HT-29 (cell line): ENCODE results near the gene DENND2D. TPM values are rescaled to one million over a fixed set of nuclear protein-coding genes. Genes with fewer than 3 reads are reported as not detected.

Experiments used
- DNase-seq: peaks from one replicate; pipeline ENCODE4 v3.0.0-alpha.2; 2015; ENCODE audit warnings: low spot score
- small RNA-seq: library from RNA; depleted of rRNA; stranded (forward); fragments of <200 nt; gene quantifications from one replicate; pipeline ENCODE3, GENCODE V24; 2014
- total RNA-seq: library from RNA; depleted of rRNA; stranded (reverse); fragments of >200 nt; shearing (Covaris generic); gene quantifications from 2 replicates; pipeline ENCODE4 v1.2.3, GENCODE V29; 2014; rRNA removed

Gene DENND2D
- total RNA-seq, 1 experiment from 2014 or later: 82.1 TPM

- peak; percentile 95 for DNase-seq
These were observed 60.3 kb downstream of the DENND2D start, which contains the start of the genes CEPT1 and DRAM2 for GRCh38 chr1:111139956-111140679. CEPT1 (plus strand) TSS chr1:111140223; CDS start chr1:111147715, 7,492 bp downstream. DRAM2 (minus strand) TSS chr1:111140093; CDS start chr1:111131554, 8,539 bp downstream.

- peak; percentile 73 for DNase-seq
These were observed 61.0 kb downstream of the DENND2D start for GRCh38 chr1:111139324-111139955.

Small RNAs within 50 kb of the gene (small RNA-seq; reads per million reads assigned to genes)
- gene AL355816.1: not detected

Other genes starting within 250 kb of the DENND2D start
- 1.9 and 3.9 TPM in 2 replicates for gene LRIF1, start 236.7 kb downstream of the DENND2D start, total RNA-seq
- gene DRAM2, start 60.6 kb downstream of the DENND2D start, total RNA-seq: 35.6 and 37.9 TPM in 2 replicates
- 13.7 and 14.9 TPM in 2 replicates for gene CEPT1, start 60.4 kb downstream of the DENND2D start, total RNA-seq
- 0.16 TPM in 1 of 2 replicates, not detected in the other for gene CHI3L2, start 27.1 kb upstream of the DENND2D start, total RNA-seq
- not detected in 2 replicates for gene CHIA, start 90.2 kb upstream of the DENND2D start, total RNA-seq
- gene OVGP1, start 227.1 kb upstream of the DENND2D start, total RNA-seq: 0.91 and 1.5 TPM in 2 replicates
- gene WDR77, start 248.6 kb upstream of the DENND2D start, total RNA-seq: 63.9 and 70.0 TPM in 2 replicates
- gene ATP5PB, start 248.8 kb upstream of the DENND2D start, total RNA-seq: 282 and 311 TPM in 2 replicates